B cell (primary cell): ENCODE data around the gene RAD9A. TPM values are rescaled to one million over a fixed set of nuclear protein-coding genes. Genes with fewer than 3 reads are reported as not detected.

Source experiments
- ATAC-seq: fragments of 200-7000 bp; cut with Tn5 transposase; one replicate; pipeline ENCODE4 v1.10.0; 2021; ENCODE audit warnings: low read depth, mild to moderate bottlenecking, moderate number of reproducible peaks, moderate library complexity
- CTCF ChIA-PET: fragments of 350-600 bp; sonication (Branson Sonifier 250); formaldehyde crosslinking; loops from one replicate; lab custom pipeline; 2021; ENCODE audit warnings: antibody characterized with exemption, inconsistent platforms; lab: Charles Lee
- POLR2A ChIA-PET: fragments of 350-600 bp; sonication (Branson Sonifier 250); formaldehyde crosslinking; loops from one replicate; lab custom pipeline; 2021; ENCODE audit warnings: antibody characterized with exemption; lab: Charles Lee
- DNase-seq: peaks from one replicate; pipeline ENCODE4 v3.0.0; 2013
- H2AFZ ChIP-seq: 2 replicates; pipeline ENCODE4 v1.6.1; 2012; ENCODE audit warnings: mild to moderate bottlenecking, low read depth, low read length; ENCODE audit not compliant: insufficient read depth, poor library complexity, severe bottlenecking
- H3K27ac ChIP-seq, 2 donors: 1 replicate in 1 of 2; 2 replicates in 1 of 2; pipeline ENCODE4 v1.5.1; 2012 to 2013; ENCODE audit warnings: low read length in 2 of 2, mild to moderate bottlenecking in 2 of 2, moderate library complexity in 1 of 2
- H3K27me3 ChIP-seq, 4 experiments: fragments of 200-600 bp in 1 of 4; sonication (generic) in 1 of 4; replicated peaks in 1 of 4; 1 replicate in 2 of 4; 2 replicates in 2 of 4; pipeline versions ENCODE4 v1.6.1 to v1.7.0; 2013 to 2016; ENCODE audit warnings: low read length in 3 of 4, mild to moderate bottlenecking in 2 of 4, mixed read lengths in 1 of 4, moderate library complexity in 1 of 4; ENCODE audit not compliant: insufficient read depth in 4 of 4, control insufficient read depth in 3 of 4; ENCODE audit errors: control extremely low read depth in 1 of 4
- H3K36me3 ChIP-seq, 2 experiments: replicated peaks in 1 of 2; 1 replicate in 1 of 2; 2 replicates in 1 of 2; pipeline versions ENCODE4 v1.6.1 to v1.7.1; 2013; ENCODE audit warnings: low read length in 1 of 2; ENCODE audit not compliant: insufficient read depth in 2 of 2, control insufficient read depth in 1 of 2; ENCODE audit errors: control extremely low read depth in 1 of 2, extremely low read depth in 1 of 2
- H3K4me1 ChIP-seq, 2 donors: fragments of 200-600 bp in 1 of 2; sonication (generic) in 1 of 2; 1 replicate in 1 of 2; 2 replicates in 1 of 2; pipeline versions ENCODE4 v1.5.1 to v1.6.1; 2013 to 2017; ENCODE audit warnings: low read length in 2 of 2; ENCODE audit not compliant: control insufficient read depth in 2 of 2, insufficient read depth in 2 of 2
- H3K4me2 ChIP-seq: replicated peaks from 2 replicates; pipeline ENCODE3; 2012; ENCODE audit warnings: mild to moderate bottlenecking, low read depth, low read length; ENCODE audit not compliant: poor library complexity, severe bottlenecking
- H3K4me3 ChIP-seq, 5 experiments: fragments of 200-600 bp in 1 of 5; sonication (generic) in 1 of 5; 1 replicate in 3 of 5; 2 replicates in 2 of 5; pipeline versions ENCODE4 v1.5.1 to v1.7.0; 2011 to 2016; ENCODE audit warnings: low read length in 4 of 5, mild to moderate bottlenecking in 4 of 5, low read depth in 2 of 5, control low read depth in 1 of 5, moderate library complexity in 1 of 5; ENCODE audit not compliant: insufficient read depth in 1 of 5; ENCODE audit errors: control extremely low read depth in 1 of 5, extremely low read depth in 1 of 5
- H3K79me2 ChIP-seq: fragments of 200-600 bp; sonication (generic); one replicate; pipeline ENCODE4 v1.6.0; 2016; ENCODE audit warnings: low read length; ENCODE audit not compliant: control insufficient read depth, insufficient read depth
- H3K9ac ChIP-seq: fragments of 200-600 bp; sonication (generic); 2 replicates; pipeline ENCODE4 v1.6.1; 2017; ENCODE audit warnings: mild to moderate bottlenecking, low read length, moderate library complexity
- H3K9me3 ChIP-seq, 3 donors: one replicate each; pipeline versions ENCODE4 v1.6.1 to v1.7.1; 2013; ENCODE audit warnings: low read length in 2 of 3; ENCODE audit not compliant: control insufficient read depth in 2 of 3, insufficient read depth in 1 of 3; ENCODE audit errors: control extremely low read depth in 1 of 3
- H4K20me1 ChIP-seq: 2 replicates; pipeline ENCODE4 v1.6.0; 2012; ENCODE audit warnings: mild to moderate bottlenecking, low read length; ENCODE audit not compliant: insufficient read depth, control insufficient read depth, poor library complexity, severe bottlenecking
- H3K27ac Mint-ChIP-seq: one replicate; pipeline ENCODE4 v1.8.0; 2021; ENCODE audit warnings: mixed read lengths
- H3K27me3 Mint-ChIP-seq: one replicate; pipeline ENCODE4 v1.8.0; 2021; ENCODE audit warnings: mixed read lengths
- H3K4me1 Mint-ChIP-seq: one replicate; pipeline ENCODE4 v1.8.0; 2021; ENCODE audit warnings: mixed read lengths
- H3K4me3 Mint-ChIP-seq: one replicate; pipeline ENCODE4 v1.8.0; 2021; ENCODE audit warnings: mixed read lengths
- H3K9me3 Mint-ChIP-seq: one replicate; pipeline ENCODE4 v1.8.0; 2022; ENCODE audit warnings: mixed read lengths; ENCODE audit not compliant: insufficient read depth
- EZH2 ChIP-seq: IDR thresholded peaks from 2 replicates; pipeline ENCODE4 v1.6.1; 2012; ENCODE audit warnings: borderline replicate concordance, low read depth, mild to moderate bottlenecking, moderate library complexity, low read length; ENCODE audit not compliant: insufficient read depth, poor library complexity, severe bottlenecking
- WGBS: methylation state at CpG from one replicate; pipeline ENCODE4 v1.1.5; 2013; ENCODE audit warnings: missing lambda C conversion rate; ENCODE audit not compliant: insufficient coverage; 5-methylcytosine and 5-hydroxymethylcytosine counted together
- intact Hi-C: fragments of 100-400 bp; cut with micrococcal nuclease; formaldehyde crosslinking; loops from one replicate; pipeline ENCODE4 v1.10.0; 2022
- polyA plus RNA-seq: library from polyadenylated mRNA; depleted of rRNA; stranded (reverse); fragments of >200 nt; gene quantifications from 2 replicates; pipeline ENCODE4 v1.2.3, GENCODE V29; 2012
- total RNA-seq, 2 donors: library from RNA; stranded (reverse); fragments of 120-200 nt in 1 of 2; gene quantifications; 1 replicate in 1 of 2; 2 replicates in 1 of 2; pipeline versions ENCODE4 v1.2.3 to v1.2.4, GENCODE V29; 2013 to 2022
- TF ChIP-seq, protein P1 (sequence below): fragments of 200-600 bp; IDR thresholded peaks from one replicate; pipeline ENCODE4 v1.8.0; 2022; ENCODE audit warnings: antibody characterized with exemption, mild to moderate bottlenecking

The RAD9A gene
- total and polyA plus RNA-seq, 2 donors (not counting 1 experiment from before 2014, with no cell fraction given): 50.6 to 76.8 TPM

DNA sequence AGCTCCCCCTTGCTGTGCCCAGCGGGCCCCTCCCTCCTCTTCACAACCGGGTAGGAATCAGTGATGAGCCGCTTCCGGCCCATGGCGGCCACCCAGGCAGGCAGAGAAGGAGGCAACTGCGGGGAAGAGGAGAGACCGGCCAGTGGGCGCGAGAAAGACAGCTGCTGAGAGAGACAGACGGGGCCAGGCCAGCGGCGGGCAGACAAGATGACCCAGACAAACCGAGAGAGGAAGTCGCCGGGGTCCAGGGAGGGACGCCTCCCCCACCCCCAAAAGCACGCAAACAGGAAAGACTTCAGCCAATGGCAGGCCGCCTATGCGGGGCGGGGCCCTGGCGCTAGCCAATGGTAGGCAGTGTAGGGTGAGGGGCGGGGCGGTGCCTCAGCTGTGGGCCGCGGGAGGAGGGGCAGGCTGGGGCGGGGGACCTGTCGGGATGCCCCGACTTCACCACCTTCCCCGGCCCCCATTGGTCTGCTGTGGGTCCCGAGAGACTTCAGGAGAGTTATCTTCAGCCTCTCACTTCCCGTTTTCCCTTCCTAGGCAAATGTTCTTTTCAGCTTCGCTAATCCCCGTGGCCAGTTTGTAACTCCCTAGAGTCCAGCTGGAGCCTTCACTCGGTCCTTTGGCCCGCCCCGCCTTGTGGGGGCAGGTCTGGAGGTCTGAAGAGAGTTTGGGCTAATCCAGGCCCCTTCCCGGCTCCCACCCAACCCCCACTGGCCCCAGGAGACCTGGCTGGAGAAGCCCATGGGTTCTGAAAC is 38.3 kb upstream of the RAD9A start, which contains the start of gene POLD4:
Gene POLD4 (minus strand): TSS at position 230 of the 758 bp plus-strand sequence. CDS start 147 bp downstream, at position 83.
- peak within 1 kb of the TSS; percentile 96 for H3K4me3 Mint-ChIP-seq
- H3K9me3 Mint-ChIP-seq: no peaks in the 10 kb centered on the region
- Histone ChIP-seq H3K36me3 (peaks cover 0 to 9% of the 10 kb centered on the region in 2 experiments), H3K79me2 (peaks cover 71% of the 10 kb centered on the region), H4K20me1 (peaks cover 20% of the 10 kb centered on the region), H3K27ac (peak within 1 kb of the TSS; percentile 94 to 96), H2AFZ (peak within 1 kb of the TSS; percentile 75), H3K4me2 (peak within 1 kb of the TSS; percentile 97), H3K4me1 (peaks cover 80 to 90% of the 10 kb centered on the region in 2 donors), H3K9ac (peak within 1 kb of the TSS; percentile 78), H3K4me3 (peak within 1 kb of the TSS; percentile 60 to 99 (median 83)), H3K9me3 (no peaks in the 10 kb centered on the region), H3K27me3 (no peaks in the 10 kb centered on the region)
- peaks cover 87% of the 10 kb centered on the region for H3K4me1 Mint-ChIP-seq
- intact Hi-C loops: loop anchor here (1.0 to 10.0 kb wide), 6 partner anchors 8 to 451 kb away; partner anchors contain the start of genes CDK2AP2, CLCF1 and TMEM134
- peak; percentile 81 for ATAC-seq
- H3K27me3 Mint-ChIP-seq: no peaks in the 10 kb centered on the region
- WGBS: 0% methylated on average over 21 of the region's 37 CpGs
- ChIA-PET CTCF (interaction anchor here (0.6 to 42.2 kb wide), 23 partner anchors 1 to 276 kb away, joined by 3 to 2379 read pairs (median 4); partner anchors contain the start of genes AIP, ANKRD13D, CDK2AP2 and CLCF1), POLR2A (interaction anchor here (0.6 to 9.0 kb wide), 37 partner anchors 8 to 1234 kb away, joined by 3 to 323 read pairs (median 5); partner anchors contain the start of genes AIP, ALDH3B1, ANKRD13D and CDK2AP2)
- H3K27ac Mint-ChIP-seq: peak within 1 kb of the TSS; percentile 100
- DNase-seq: peak; percentile 98
- TF ChIP-seq, protein P1, sequence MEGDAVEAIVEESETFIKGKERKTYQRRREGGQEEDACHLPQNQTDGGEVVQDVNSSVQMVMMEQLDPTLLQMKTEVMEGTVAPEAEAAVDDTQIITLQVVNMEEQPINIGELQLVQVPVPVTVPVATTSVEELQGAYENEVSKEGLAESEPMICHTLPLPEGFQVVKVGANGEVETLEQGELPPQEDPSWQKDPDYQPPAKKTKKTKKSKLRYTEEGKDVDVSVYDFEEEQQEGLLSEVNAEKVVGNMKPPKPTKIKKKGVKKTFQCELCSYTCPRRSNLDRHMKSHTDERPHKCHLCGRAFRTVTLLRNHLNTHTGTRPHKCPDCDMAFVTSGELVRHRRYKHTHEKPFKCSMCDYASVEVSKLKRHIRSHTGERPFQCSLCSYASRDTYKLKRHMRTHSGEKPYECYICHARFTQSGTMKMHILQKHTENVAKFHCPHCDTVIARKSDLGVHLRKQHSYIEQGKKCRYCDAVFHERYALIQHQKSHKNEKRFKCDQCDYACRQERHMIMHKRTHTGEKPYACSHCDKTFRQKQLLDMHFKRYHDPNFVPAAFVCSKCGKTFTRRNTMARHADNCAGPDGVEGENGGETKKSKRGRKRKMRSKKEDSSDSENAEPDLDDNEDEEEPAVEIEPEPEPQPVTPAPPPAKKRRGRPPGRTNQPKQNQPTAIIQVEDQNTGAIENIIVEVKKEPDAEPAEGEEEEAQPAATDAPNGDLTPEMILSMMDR: no peak
- no peak for TF ChIP-seq EZH2
